GM18508 (cell line): ENCODE results near the gene B4GALNT3.
"Not testable (repeated sequence)": the region's sequence is repeated elsewhere in the genome, so short reads cannot be mapped to it uniquely, and the experiment has no call there.

Experiments
- ATAC-seq: cut with Tn5 transposase; IDR thresholded peaks from one replicate; pipeline ENCODE4 v1.9.1; 2021; ENCODE audit warnings: moderate number of reproducible peaks; ENCODE audit not compliant: insufficient read depth, unreplicated experiment

The B4GALNT3 gene

GRCh38 chr12:459430-460258, at the start of gene B4GALNT3:
Gene B4GALNT3 (plus strand): TSS chr12:459939. CDS start chr12:460377, 438 bp downstream.
- no peak for ATAC-seq

GRCh38 chr12:414859-415258, 44.9 kb upstream of the B4GALNT3 start:
- no peak for ATAC-seq

GRCh38 chr12:418432-418831, 41.3 kb upstream of the B4GALNT3 start:
- ATAC-seq = no peak

GRCh38 chr12:422526-422925, 37.2 kb upstream of the B4GALNT3 start:
- ATAC-seq = no peak

GRCh38 chr12:435737-436136, 24.0 kb upstream of the B4GALNT3 start:
- ATAC-seq = not testable (repeated sequence)

- no peak for ATAC-seq
Measured at GRCh38 chr12:442235-442884, 17.4 kb upstream of the B4GALNT3 start.

GRCh38 chr12:447141-447540, 12.6 kb upstream of the B4GALNT3 start:
- ATAC-seq = no peak

GRCh38 chr12:449203-449602, 10.5 kb upstream of the B4GALNT3 start:
- no peak for ATAC-seq

GRCh38 chr12:450438-450837, 9.3 kb upstream of the B4GALNT3 start:
- ATAC-seq = no peak

GRCh38 chr12:452667-453210, 7.0 kb upstream of the B4GALNT3 start:
- no peak for ATAC-seq

- ATAC-seq = no peak
Measured at GRCh38 chr12:454833-455232, 4.9 kb upstream of the B4GALNT3 start.

GRCh38 chr12:455821-456220, 3.9 kb upstream of the B4GALNT3 start:
- ATAC-seq = no peak

GRCh38 chr12:457676-458075, 2.1 kb upstream of the B4GALNT3 start:
- no peak for ATAC-seq

- ATAC-seq = no peak
Measured at GRCh38 chr12:459050-459429, 699 bp upstream of the B4GALNT3 start.

- ATAC-seq = no peak
Measured at GRCh38 chr12:460261-461230, 807 bp downstream of the B4GALNT3 start.

GRCh38 chr12:461425-461824, 1.7 kb downstream of the B4GALNT3 start:
- ATAC-seq = no peak

GRCh38 chr12:462936-463705, 3.4 kb downstream of the B4GALNT3 start:
- no peak for ATAC-seq

GRCh38 chr12:464484-465267, 4.9 kb downstream of the B4GALNT3 start:
- no peak for ATAC-seq

GRCh38 chr12:466039-466438, 6.3 kb downstream of the B4GALNT3 start:
- ATAC-seq = no peak
